A549 (cell line): ENCODE measurements around the gene NUTF2.

ENCODE experiments used
- CEBPB ChIP-seq, 2 experiments: fragments of >200 bp in 1 of 2; sonication (Bioruptor Twin) in 1 of 2; formaldehyde crosslinking in 1 of 2; IDR thresholded peaks; 2 replicates each; pipeline ENCODE4 v1.6.1; 2012 to 2016
- EP300 ChIP-seq, 2 experiments: fragments of >200 bp; sonication (Bioruptor Twin); formaldehyde crosslinking; IDR thresholded peaks; 2 replicates in 1 of 2; 3 replicates in 1 of 2; pipeline ENCODE4 v1.6.1; 2016 to 2017
- JUN ChIP-seq, 2 experiments: fragments of >200 bp; sonication (Bioruptor Twin); formaldehyde crosslinking; IDR thresholded peaks; 2 replicates in 1 of 2; 3 replicates in 1 of 2; pipeline ENCODE4 v1.6.1; 2016 to 2017
- KDM1A ChIP-seq: fragments of 200-600 bp; sonication (generic); IDR thresholded peaks from 2 replicates; pipeline ENCODE4 v1.6.1; 2016; ENCODE audit warnings: low read depth, mild to moderate bottlenecking
- NFE2L2 ChIP-seq: fragments of 150-350 bp; conservative IDR thresholded peaks from 2 replicates; pipeline ENCODE4 v1.6.1; 2014; ENCODE audit warnings: low read length
- POLR2A ChIP-seq: IDR thresholded peaks from 2 replicates; pipeline ENCODE4 v1.6.1; 2012; ENCODE audit warnings: mild to moderate bottlenecking, low read length
- SMC3 ChIP-seq: fragments of >200 bp; sonication (Bioruptor Twin); formaldehyde crosslinking; IDR thresholded peaks from 3 replicates; pipeline ENCODE4 v1.6.1; 2018; ENCODE audit warnings: inconsistent platforms
- SREBF2 ChIP-seq: fragments of 450-650 bp; IDR thresholded peaks from 2 replicates; pipeline ENCODE4 v1.6.1; 2014; ENCODE audit warnings: mild to moderate bottlenecking, moderate library complexity
- ZFP36 ChIP-seq: fragments of 450-650 bp; IDR thresholded peaks from 2 replicates; pipeline ENCODE4 v1.6.1; 2014; ENCODE audit warnings: borderline replicate concordance; ENCODE audit not compliant: partially characterized antibody
- ZNF302 ChIP-seq: fragments of 250-450 bp; sonication (Bioruptor Pico); IDR thresholded peaks from 2 replicates; pipeline ENCODE4 v1.9.0; 2021; ENCODE audit warnings: inconsistent platforms, mild to moderate bottlenecking, moderate library complexity
- TF ChIP-seq, protein P1 (sequence below): fragments of 450-650 bp; IDR thresholded peaks from 2 replicates; pipeline ENCODE4 v1.6.1; 2014; ENCODE audit warnings: antibody characterized with exemption
- TF ChIP-seq, protein P2 (sequence below): fragments of >200 bp; sonication (Bioruptor Twin); formaldehyde crosslinking; IDR thresholded peaks from 3 replicates; pipeline ENCODE4 v1.5.1; 2016
- TF ChIP-seq, protein P3 (sequence below): fragments of 250-450 bp; sonication (Bioruptor Pico); IDR thresholded peaks from 2 replicates; pipeline ENCODE4 v1.5.0; 2021; ENCODE audit warnings: mild to moderate bottlenecking, moderate library complexity, borderline replicate concordance
- TF ChIP-seq, protein P4 (sequence below): fragments of 200-600 bp; sonication (generic); IDR thresholded peaks from 2 replicates; pipeline ENCODE4 v1.6.1; 2016; ENCODE audit warnings: antibody characterized with exemption, mild to moderate bottlenecking, moderate library complexity

DNA sequence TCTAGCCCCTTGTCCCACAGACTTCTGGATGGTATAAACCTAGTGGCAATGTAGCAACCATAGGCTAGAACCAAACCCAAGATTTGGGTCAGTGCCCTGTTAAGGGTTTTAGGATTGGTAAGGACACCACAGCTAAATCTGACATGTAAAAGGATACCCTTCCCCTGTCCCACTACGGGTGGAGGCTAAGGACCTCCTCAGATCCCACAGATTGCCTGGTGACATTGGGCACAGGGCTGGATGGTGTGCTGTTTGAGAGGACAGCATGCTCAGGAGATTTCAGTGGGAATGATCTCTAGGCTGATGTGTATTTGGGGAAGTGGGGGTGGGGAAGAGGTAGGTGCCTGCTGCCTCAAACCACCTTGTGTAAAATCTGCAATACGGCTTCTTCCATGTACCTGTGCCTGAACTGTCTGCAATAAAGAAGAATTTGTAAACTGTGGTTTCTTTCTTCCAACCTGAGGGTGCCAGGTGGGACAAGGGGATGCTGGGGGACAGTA lies 25.4 kb downstream of the NUTF2 start:
- no peak for TF ChIP-seq CEBPB (IDR thresholded peaks at IDR 0.05)
- TF ChIP-seq, protein P1, sequence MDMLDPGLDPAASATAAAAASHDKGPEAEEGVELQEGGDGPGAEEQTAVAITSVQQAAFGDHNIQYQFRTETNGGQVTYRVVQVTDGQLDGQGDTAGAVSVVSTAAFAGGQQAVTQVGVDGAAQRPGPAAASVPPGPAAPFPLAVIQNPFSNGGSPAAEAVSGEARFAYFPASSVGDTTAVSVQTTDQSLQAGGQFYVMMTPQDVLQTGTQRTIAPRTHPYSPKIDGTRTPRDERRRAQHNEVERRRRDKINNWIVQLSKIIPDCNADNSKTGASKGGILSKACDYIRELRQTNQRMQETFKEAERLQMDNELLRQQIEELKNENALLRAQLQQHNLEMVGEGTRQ: no peak
- TF ChIP-seq POLR2A: no peak
- TF ChIP-seq, protein P2, sequence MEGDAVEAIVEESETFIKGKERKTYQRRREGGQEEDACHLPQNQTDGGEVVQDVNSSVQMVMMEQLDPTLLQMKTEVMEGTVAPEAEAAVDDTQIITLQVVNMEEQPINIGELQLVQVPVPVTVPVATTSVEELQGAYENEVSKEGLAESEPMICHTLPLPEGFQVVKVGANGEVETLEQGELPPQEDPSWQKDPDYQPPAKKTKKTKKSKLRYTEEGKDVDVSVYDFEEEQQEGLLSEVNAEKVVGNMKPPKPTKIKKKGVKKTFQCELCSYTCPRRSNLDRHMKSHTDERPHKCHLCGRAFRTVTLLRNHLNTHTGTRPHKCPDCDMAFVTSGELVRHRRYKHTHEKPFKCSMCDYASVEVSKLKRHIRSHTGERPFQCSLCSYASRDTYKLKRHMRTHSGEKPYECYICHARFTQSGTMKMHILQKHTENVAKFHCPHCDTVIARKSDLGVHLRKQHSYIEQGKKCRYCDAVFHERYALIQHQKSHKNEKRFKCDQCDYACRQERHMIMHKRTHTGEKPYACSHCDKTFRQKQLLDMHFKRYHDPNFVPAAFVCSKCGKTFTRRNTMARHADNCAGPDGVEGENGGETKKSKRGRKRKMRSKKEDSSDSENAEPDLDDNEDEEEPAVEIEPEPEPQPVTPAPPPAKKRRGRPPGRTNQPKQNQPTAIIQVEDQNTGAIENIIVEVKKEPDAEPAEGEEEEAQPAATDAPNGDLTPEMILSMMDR: no peak
- no peak for TF ChIP-seq EP300 (IDR thresholded peaks at IDR 0.05)
- TF ChIP-seq KDM1A: no peak
- TF ChIP-seq, protein P3, sequence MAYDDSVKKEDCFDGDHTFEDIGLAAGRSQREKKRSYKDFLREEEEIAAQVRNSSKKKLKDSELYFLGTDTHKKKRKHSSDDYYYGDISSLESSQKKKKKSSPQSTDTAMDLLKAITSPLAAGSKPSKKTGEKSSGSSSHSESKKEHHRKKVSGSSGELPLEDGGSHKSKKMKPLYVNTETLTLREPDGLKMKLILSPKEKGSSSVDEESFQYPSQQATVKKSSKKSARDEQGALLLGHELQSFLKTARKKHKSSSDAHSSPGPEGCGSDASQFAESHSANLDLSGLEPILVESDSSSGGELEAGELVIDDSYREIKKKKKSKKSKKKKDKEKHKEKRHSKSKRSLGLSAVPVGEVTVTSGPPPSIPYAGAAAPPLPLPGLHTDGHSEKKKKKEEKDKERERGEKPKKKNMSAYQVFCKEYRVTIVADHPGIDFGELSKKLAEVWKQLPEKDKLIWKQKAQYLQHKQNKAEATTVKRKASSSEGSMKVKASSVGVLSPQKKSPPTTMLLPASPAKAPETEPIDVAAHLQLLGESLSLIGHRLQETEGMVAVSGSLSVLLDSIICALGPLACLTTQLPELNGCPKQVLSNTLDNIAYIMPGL (CRISPR knock-in tag): no peak
- TF ChIP-seq ZFP36: no peak
- no peak for TF ChIP-seq ZNF302 (CRISPR knock-in tag)
- TF ChIP-seq, protein P4, sequence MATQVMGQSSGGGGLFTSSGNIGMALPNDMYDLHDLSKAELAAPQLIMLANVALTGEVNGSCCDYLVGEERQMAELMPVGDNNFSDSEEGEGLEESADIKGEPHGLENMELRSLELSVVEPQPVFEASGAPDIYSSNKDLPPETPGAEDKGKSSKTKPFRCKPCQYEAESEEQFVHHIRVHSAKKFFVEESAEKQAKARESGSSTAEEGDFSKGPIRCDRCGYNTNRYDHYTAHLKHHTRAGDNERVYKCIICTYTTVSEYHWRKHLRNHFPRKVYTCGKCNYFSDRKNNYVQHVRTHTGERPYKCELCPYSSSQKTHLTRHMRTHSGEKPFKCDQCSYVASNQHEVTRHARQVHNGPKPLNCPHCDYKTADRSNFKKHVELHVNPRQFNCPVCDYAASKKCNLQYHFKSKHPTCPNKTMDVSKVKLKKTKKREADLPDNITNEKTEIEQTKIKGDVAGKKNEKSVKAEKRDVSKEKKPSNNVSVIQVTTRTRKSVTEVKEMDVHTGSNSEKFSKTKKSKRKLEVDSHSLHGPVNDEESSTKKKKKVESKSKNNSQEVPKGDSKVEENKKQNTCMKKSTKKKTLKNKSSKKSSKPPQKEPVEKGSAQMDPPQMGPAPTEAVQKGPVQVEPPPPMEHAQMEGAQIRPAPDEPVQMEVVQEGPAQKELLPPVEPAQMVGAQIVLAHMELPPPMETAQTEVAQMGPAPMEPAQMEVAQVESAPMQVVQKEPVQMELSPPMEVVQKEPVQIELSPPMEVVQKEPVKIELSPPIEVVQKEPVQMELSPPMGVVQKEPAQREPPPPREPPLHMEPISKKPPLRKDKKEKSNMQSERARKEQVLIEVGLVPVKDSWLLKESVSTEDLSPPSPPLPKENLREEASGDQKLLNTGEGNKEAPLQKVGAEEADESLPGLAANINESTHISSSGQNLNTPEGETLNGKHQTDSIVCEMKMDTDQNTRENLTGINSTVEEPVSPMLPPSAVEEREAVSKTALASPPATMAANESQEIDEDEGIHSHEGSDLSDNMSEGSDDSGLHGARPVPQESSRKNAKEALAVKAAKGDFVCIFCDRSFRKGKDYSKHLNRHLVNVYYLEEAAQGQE: no peak
- TF ChIP-seq JUN (IDR thresholded peaks at IDR 0.05): no peak
- no peak for TF ChIP-seq SREBF2
- no peak for TF ChIP-seq SMC3
- no peak for TF ChIP-seq NFE2L2
